HG03442 (cell line): Measurements from ENCODE around the gene RFNG.

Source experiments
- ATAC-seq: cut with Tn5 transposase; IDR thresholded peaks from one replicate; pipeline ENCODE4 v1.9.1; 2021; ENCODE audit warnings: mild to moderate bottlenecking, moderate library complexity; ENCODE audit not compliant: unreplicated experiment

Gene RFNG

DNA sequence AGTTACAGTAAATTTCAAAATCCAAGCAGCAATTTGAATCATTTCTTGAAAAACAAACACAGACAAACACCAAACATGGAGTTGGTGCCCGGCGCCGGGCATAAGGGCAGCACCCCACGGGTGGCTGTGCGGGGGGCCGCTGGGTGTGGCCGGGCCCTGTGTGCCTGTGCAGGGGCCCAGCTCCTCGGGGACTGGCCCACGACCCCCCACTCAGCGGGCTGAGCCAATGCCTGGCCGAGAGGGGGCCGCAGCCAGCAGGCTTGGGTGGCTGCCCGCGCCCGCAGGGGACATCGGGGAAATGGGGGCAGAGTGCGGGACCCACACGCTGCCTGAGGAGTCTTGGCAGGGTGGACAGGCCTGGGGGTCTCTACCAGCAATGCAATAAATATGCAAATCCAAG is 26.8 kb upstream of the RFNG start:
- ATAC-seq = no peak

DNA sequence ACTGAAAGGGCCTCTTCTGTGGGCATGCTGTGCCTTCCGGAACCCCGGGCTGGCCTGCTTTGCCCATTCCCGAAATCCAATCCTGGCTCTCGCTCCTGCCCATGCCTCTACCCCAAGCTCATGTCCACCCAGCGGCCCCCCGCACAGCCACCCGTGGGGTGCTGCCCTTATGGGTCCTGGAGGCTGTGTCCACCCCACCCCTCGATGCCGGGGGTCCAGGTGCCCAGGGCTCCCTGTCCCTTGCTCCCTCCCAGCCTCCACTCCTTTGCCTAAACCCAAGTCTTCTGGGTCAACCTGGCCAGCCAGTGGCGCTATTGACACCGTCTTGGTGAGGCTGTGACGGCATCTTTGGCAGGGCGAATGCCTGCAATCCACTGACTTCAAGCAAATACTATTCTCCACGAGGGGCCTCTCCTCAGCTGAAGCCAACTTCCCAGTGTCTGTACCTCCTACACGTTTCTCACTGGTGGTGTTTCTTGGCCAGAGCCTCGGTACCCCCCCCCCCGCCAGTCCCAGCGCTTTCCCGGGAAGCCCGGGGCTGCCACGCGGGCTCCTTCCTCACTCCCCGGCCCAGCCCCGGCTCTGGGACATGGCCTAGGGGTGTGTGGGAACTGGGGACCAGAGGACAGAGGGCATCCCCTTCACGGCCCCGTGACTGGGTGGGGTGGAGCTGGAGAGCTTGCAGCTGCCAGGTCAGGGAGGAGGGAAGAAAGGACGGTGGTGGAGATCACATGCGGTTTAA is 26.2 kb upstream of the RFNG start:
- ATAC-seq = no peak

DNA sequence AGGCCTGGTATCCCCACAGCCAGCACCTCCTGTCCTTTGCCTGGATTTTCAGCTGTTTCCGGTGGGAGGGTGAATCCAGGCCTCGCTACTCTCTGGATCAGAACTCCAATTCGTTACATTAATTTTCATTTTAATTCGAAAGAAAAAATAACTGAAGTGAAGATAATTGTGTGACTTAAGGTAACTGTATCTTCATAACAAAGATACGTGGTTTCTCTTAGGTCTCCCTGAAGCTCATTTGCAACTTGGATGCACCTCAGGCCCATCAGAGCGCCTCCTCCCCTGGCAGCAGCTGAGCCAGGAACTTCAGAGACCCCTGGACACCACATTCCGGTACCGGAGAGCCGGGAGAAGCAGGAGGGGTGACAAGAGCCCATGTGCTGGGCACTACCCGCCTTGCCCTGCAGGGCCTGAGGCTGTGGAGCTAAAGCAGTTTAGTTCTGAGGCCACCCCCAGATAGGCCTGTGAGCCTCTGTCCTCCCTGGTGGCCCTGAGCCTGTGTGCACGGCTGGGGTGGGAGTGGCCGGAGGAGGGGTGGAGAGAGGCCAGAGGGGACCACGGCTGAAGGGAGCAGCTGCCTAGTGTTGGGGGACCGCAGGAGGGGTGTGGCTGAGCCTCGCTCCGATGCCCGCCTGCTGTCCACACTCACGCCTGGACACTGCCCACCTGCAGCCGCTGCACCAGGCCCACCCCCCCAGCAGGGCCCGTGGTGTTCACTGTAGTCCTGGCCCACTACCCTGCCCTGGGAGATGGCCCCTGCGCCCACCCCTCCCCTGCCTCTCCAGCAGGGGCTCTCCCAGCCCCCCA is 25.4 kb upstream of the RFNG start:
- ATAC-seq = no peak

DNA sequence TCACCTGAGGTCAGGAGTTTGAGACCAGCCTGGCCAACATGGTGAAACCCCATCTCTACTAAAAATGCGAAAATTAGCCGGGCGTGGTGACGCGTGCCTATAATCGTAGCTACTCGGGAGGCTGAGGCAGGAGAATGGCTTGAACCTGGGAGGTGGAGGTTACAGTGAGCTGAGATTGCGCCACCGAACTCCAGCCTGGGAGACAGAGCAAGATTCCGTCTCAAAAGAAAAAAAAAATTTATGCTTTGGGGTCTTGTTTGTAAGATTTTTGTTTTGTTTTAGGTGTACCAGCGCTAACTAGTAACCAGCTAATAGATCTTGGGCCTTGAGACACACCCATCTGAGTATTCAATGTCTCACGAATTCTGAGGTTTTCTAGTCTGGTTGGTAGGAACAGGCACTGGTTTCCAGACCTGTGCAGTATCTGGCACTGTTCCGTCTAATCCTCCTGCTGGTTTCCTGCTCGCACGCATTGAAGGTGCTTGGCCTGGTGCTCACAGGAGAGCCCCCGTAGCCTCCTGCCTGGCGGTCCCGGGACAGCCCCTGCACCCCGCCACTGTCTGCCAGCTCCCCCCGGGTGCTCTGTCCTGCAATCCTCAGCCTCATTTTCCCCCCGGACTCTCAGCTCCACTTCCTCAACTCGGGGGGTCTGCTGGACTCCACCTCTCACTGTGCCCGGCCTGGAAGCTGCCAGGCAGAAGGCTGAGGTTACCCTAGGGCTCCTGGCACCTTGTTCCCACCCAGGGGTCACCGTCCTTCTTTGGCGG is 24.6 kb upstream of the RFNG start:
- ATAC-seq = no peak

DNA sequence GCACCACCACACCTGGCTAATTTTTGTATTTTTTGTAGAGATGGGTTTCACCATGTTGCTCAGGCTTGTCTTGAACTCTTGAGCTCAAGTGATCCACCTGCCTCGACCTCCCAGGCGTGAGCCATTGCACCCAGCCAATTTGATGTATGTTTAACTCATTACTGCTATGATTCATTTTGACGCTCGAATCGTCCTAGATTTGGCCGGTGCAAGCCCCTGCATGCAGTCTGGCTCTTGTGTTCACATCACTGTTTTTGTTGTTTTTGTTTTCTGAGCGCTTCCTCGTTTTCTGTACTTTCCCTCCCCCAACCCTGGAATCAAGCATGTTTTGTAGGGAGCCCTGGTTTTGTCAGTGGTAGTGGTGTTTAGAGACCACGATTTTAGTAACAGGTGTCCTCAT is 21.8 kb upstream of the RFNG start:
- ATAC-seq = no peak

DNA sequence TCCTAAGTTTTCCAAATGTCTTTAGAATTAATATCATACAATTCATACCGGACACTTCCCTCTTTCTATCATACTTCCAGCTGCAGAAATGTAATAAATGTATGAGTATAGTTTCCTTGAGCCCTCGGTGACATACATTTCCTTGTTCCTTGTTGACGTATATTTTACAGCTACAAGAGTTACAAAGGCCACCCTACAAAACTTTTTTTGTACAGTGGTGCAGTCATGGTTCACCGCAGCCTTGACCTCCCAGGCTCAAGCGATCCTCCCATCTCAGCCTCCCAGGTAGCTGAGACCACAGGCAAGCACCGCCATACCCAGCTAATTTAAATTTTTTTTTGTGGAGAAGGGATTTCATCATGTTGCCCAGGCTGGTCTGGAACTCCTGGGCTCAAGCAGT is 21.2 kb upstream of the RFNG start:
- ATAC-seq = no peak

DNA sequence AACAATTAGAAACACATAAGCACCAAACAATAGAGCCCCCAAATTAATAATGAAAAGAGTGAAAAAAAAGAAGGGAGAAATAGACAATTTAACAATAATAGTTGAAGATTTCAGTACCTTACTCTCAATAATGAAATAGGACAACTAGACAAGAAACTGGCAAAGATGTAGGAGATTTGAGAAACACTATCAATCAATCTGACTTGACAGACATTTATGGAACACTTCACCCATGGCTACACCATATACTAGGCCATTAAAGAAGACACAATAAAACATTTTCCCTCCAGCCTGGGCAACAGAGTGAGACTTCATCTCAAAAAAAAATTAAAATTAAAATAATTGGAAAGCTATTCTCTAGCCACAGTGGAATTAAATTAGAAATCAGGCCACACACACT is 19.0 kb upstream of the RFNG start:
- no peak for ATAC-seq

DNA sequence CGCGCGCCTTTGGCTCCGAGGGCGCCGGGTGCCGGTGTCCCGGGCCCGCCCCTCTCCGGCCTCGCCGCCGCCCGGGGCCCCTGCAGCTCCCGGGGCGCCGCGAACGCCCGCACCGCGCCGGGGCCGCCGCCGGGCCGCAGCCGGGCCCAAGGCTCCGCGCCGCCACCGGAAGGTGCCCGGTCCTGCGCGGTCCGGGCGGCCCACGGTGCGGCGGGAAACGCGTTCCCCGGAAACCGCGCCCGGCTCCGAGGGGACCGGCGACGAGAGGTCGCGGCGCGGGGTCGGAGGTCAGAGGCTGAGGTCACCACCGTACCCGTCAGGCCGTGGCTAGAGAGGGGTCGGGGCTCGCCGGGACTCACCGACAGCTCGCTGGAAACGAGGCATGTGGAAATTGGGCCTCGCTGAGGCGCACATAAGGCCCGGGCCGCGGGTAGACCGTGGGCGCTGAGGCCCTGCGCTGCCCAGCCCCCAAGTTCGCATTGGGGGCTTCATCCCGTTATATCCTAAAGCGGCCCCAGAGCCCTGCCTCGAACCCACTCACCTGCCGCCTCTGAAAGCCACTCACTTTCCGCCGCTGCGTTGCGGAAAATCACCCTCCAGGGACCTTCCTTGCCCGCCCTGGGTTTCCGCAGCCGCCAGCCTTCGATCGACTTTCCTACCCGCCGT is 14.2 kb upstream of the RFNG start, which contains the start of gene DUS1L:
DUS1L (minus strand) TSS at position 167 of the 666 bp plus-strand sequence. CDS start 745 bp downstream, outside the sequence.
- ATAC-seq = peak; percentile 68

DNA sequence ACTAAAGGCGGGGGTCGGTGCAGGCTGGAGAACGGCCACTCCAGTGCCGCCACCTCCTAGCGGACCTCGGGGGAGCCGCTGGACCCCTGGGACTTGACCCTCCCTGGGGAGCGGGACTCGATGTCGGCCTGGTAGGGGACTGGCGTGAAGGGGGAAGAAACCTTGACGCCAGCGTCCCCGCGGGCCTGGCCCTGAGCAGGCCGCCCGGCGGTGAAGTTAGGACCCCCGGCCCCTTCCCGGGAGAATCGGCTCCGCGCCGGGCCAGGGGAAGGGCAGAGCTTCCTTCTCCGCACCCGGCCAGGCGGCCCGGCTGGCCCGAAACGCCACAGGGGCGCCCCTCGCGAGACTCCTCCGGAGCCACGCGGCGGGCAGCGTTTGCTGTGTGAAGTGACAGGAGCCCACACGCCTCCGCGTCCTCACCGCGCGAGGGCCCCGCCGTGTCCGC is 13.6 kb upstream of the RFNG start:
- no peak for ATAC-seq

DNA sequence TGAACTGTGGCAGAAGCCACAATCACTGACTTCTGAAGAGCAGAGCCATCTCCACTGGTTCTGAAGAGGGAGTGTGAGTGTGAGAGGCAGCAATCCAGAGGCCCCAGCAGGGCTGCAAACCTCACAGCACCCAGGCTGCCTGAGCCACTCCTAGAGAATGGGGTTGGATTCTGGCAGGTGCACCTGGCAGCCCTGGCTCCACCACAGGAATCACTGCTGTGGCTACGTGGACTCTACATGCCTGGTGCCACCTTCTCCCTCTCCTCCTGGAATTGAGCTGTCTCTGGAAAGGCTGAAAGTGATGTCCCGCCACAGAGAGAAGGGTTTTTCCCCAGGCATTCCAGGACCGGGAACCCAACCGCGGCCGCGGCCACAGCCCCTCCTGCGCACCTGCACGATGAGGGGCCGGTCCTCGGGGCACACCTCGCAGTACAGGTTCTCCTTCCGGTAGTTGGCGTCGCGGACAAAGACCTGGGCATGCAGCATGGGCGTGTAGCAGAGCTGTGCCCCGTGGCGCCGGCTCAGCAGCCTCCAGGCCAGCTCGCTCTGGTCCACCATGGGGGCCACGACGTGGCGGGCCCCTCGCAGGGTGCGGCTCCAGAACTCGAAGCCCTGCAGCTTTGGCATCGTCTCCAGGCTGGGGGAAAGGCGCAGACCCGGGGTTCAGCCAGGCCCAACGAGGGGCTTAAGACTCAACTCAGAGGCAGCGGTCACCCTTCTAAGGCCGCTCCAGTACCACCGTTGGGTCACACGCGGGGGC is 13.0 kb upstream of the RFNG start:
- no peak for ATAC-seq

DNA sequence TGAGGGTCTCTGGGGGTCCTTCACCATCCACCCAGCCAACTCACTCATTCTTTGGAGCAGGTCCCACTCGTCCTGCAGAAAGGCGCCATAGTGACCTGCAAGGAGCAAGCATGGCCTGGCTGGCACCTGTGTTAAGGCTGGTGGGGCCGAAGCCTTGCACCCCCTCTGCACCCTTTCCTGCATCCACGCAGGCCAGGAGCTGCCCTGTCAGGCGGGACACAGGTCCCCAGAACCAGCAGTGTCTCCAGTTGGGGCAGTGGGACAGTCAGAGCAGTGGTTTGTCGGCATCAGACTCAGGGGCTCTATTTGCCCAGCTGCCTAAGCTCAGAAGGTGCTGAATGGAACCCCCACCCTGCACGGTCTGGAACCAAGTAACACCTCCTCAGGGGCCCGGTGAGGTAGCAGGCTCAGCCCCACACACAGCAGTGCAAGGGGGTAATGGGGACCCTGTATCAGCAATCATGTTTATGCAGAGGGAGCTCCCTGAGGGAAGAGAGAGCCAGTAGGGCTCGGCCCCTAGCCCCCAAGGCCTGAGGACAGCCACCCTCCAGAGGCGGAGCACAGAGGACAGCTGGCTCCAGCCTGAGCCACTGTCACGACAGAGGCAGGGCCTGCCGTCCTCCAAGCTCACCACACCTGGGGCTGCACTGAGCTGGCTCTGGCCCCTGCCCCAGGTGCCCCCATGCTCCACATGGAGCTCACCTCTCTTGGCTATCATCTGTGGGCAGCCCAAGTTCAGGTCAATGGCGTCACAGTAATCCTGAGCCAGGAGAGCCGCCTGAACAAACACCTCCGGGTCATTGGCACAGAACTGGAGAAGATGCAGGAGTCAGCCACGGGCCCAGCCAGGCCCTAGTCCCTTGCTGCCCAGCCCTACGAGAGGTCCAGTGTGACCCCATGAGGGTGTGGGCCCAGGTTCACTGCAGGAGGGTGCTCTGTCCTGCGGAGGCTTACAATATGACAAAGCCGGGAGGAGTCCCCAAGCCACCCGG is 12.1 kb upstream of the RFNG start:
- ATAC-seq = no peak

DNA sequence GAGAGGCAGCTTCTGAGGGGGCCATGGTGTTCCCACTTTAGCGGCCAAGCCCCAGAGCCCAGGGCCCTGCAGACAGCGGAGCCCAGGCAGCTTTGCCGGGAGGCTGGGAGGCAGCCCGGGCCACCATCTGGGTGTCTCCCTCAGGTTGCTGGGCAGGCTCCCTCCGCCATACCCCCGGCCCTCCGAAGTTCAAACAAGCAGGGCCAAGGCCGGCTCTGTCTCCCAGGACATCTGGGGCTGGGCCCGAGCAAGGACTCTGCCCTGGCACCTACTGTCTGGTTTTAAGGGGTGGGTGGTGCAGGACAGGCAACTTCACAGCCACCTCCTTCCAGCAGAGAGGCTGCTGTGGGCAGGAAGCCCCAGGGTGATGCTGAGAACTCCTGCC is 11.4 kb upstream of the RFNG start:
- ATAC-seq = no peak

DNA sequence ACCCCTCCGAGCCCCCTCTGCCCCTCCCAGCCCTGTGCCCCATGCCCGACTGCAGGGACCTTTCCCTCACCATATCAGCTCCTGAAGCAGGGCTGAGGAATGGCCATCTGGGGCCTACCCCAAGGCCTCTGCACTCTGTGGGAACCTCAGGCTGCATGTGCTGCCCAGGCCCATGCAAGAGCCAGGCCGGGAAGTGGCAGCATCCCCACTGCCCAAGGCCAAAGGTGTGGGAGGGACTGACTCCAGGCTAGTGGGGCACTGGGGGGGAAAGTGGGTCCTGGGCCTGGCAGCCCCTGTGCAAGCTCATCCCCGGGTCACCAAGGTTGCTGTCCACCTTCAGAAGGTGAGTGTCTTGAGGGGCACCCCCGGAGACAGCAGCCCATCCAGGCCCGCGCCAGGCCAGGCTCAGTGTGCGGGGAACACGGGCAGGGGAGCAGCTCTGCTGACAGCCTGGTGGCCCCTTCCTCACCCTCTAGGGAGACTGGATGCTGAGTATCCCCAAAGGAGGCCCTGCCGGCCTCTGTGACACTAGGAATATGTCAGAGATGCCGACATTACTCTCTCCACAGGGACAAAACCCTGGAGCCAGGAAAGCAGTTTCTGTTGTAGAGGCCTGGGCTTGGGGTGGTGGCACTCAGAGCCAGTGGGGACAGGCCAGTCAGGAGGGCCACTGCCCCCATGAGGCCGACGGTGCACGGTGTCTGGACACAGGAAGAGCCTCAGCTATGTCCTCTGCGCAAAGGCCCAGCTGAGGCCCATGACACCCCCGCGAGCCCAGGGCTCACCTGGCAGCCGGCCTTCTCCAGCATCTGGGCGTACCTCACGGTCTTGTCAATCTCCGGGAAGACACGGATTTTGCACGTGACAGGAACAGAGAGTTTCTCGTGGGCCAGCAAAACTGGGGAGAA is 10.7 kb upstream of the RFNG start:
- no peak for ATAC-seq

DNA sequence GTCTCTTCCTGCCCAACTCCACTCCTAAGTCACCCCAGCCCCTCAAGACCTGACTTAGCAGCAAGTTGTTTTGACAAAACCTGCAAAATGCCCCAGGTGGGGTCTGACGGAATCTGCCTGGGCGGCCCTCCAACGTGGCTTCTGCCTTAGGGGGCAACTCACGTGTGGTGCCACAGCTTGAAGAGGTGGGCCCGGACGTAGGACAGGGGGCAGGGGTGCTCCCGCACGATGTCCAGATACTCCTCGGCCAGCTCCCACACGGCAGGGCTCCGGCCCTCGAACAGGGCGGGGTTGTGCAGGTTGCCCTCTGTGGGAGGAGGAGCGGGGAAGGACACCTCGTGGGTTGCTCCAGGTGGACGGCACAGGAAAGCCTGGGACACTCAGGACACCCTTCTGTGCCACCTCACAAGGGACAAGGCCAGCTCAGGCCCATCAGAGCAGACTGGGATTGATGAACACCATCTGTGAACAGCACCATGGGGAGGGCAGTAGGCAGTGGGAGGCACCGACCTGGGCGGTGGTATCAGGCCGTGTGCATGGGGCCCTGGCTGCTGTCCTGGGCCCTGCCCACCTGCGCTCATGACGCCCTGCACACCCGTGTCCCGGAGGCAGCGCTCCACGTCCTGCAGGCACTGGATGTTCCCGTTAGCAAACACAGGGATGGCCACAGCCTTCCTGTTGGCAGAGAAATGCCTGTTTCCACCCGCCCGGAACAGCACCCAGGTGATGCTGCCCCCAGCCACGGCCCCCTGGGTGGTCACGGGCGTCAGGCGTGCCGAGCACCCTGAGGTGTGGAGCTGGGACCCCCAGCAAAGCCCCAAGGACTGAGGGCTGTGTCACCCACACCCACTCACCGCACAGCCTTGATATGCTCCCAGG is 9.7 kb upstream of the RFNG start:
- ATAC-seq = no peak

DNA sequence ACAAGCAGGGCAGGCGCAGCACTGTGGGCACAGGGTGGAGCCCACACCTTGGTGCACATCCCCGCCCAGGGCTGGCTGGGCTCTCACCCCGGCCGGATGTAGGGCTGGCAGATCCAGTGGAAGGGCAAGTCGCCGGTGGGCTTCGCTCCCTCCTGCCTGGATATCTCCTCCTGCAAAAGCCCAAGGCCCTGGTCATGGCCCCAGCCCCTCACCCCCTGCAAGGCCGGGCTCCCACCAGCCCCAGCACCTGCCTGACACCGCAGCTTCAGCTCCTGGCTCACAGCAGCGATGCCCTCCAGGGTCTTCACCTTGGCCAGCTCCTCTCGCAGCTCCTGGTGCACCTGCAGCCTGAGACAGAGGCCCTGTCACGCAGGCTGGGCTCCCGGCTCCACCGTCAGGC is 9.0 kb upstream of the RFNG start:
- no peak for ATAC-seq

DNA sequence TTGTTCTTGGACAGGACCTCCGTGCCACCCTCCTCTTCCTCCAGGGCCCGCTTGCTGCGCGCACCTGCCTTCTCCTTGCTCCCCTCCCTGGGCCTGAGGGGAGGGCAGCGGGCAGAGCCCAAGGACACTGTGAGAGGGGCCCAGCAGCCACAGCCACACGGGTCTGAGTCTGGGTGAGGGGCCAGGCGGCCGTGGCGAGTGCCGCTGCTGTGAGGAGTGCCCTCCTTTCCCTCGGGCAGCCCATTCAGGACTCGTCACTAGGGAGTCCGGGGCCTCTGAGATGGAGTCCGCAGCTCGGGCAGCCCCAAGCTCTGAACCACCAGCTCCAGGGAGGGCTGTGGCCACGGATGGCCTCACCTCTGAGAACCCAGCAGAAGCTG is 8.4 kb upstream of the RFNG start:
- ATAC-seq = no peak
